Endothelial cell of umbilical vein (primary cell): ENCODE results near the gene UPP2. TPM values are rescaled to one million over a fixed set of nuclear protein-coding genes. Genes with fewer than 3 reads are reported as not detected.

Experiments used
- BruUV-seq: library from RNA; stranded (reverse); fragments of 400-500 nt; replicated peaks from 2 replicates; lab custom pipeline; 2021; lab: Mats Ljungman, UMichigan
- CTCF ChIA-PET: fragments of 300-600, 350-600 bp; sonication (Branson Sonifier 250); formaldehyde crosslinking; loops from one replicate; lab custom pipeline; 2021; ENCODE audit warnings: antibody characterized with exemption, inconsistent platforms; lab: Charles Lee
- POLR2A ChIA-PET: fragments of 300-600, 350-600 bp; sonication (Branson Sonifier 250); formaldehyde crosslinking; loops from one replicate; lab custom pipeline; 2021; ENCODE audit warnings: antibody characterized with exemption, inconsistent platforms; lab: Charles Lee
- DNase-seq: peaks from one replicate; pipeline ENCODE4 v3.0.0-alpha.2; 2011; ENCODE audit warnings: low read depth, low spot score
- FAIRE-seq: peaks from 2 replicates; lab custom pipeline; 2011; peaks lifted over from hg19 to GRCh38; lab: Jason Lieb, UNC
- H2AFZ ChIP-seq: 2 replicates; pipeline ENCODE4 v1.6.0; 2012; ENCODE audit warnings: low read depth, low read length, control low read depth, inconsistent platforms
- H3K27ac ChIP-seq: 2 replicates; pipeline ENCODE4 v1.5.1; 2011; ENCODE audit warnings: low read depth, mild to moderate bottlenecking, control low read depth, low read length, moderate library complexity; ENCODE audit not compliant: insufficient read depth
- H3K27me3 ChIP-seq, 2 experiments: 2 replicates each; pipeline versions ENCODE4 v1.6.0 to v1.6.1; 2011; ENCODE audit warnings: low read length in 2 of 2, mixed read lengths in 1 of 2; ENCODE audit not compliant: control insufficient read depth in 2 of 2, insufficient read depth in 2 of 2
- H3K36me3 ChIP-seq, 2 experiments: 2 replicates in 1 of 2; 3 replicates in 1 of 2; pipeline ENCODE4 v1.5.1; 2011; ENCODE audit warnings: low read length in 2 of 2, mild to moderate bottlenecking in 1 of 2, moderate library complexity in 1 of 2; ENCODE audit not compliant: control insufficient read depth in 2 of 2, insufficient read depth in 2 of 2; ENCODE audit errors: extremely low read depth in 1 of 2
- H3K4me1 ChIP-seq: 3 replicates; pipeline ENCODE4 v1.5.1; 2011; ENCODE audit warnings: mild to moderate bottlenecking, low read length; ENCODE audit not compliant: control insufficient read depth, insufficient read depth; ENCODE audit errors: extremely low read depth
- H3K4me2 ChIP-seq: 2 replicates; pipeline ENCODE4 v1.6.1; 2011; ENCODE audit warnings: low read length, control low read depth, mixed read lengths; ENCODE audit not compliant: insufficient read depth
- H3K4me3 ChIP-seq, 3 experiments: fragments of 200-600 bp in 1 of 3; sonication (generic), shearing (Covaris generic) in 1 of 3; replicated peaks in 1 of 3; 2 replicates each; pipeline ENCODE4 v1.5.1; 2011 to 2016; ENCODE audit warnings: control low read depth in 3 of 3, low read length in 3 of 3, mild to moderate bottlenecking in 2 of 3, inconsistent platforms in 1 of 3, low read depth in 1 of 3, moderate library complexity in 1 of 3; ENCODE audit not compliant: insufficient read depth in 1 of 3
- H3K79me2 ChIP-seq: 2 replicates; pipeline ENCODE4 v1.6.0; 2012; ENCODE audit warnings: low read length, inconsistent platforms; ENCODE audit not compliant: control insufficient read depth, insufficient read depth
- H3K9ac ChIP-seq: replicated peaks from 2 replicates; pipeline ENCODE3; 2011; ENCODE audit warnings: low read length, control low read depth; ENCODE audit not compliant: insufficient read depth; ENCODE audit errors: extremely low read depth
- H3K9me1 ChIP-seq: replicated peaks from 3 replicates; pipeline ENCODE4 v1.6.0; 2011; ENCODE audit warnings: mild to moderate bottlenecking, low read length; ENCODE audit not compliant: control insufficient read depth, insufficient read depth; ENCODE audit errors: extremely low read depth
- H3K9me3 ChIP-seq: replicated peaks from 2 replicates; pipeline ENCODE4 v1.5.1; 2012; ENCODE audit warnings: low read length, inconsistent platforms; ENCODE audit not compliant: control insufficient read depth, insufficient read depth
- H4K20me1 ChIP-seq: replicated peaks from 2 replicates; pipeline ENCODE3; 2011; ENCODE audit warnings: mild to moderate bottlenecking, low read length; ENCODE audit not compliant: control insufficient read depth, insufficient read depth; ENCODE audit errors: extremely low read depth
- GATA2 ChIP-seq: IDR thresholded peaks from 2 replicates; pipeline ENCODE4 v1.7.0; 2011; ENCODE audit warnings: low read depth, mild to moderate bottlenecking, moderate library complexity, mixed read lengths, low read length; ENCODE audit not compliant: insufficient read length, insufficient read depth
- JUN ChIP-seq: IDR thresholded peaks from 2 replicates; pipeline ENCODE4 v1.6.1; 2011; ENCODE audit warnings: borderline replicate concordance, low read depth; ENCODE audit not compliant: insufficient read length, insufficient read depth
- POLR2A ChIP-seq: IDR thresholded peaks from 2 replicates; pipeline ENCODE4 v1.6.1; 2012; ENCODE audit warnings: low read depth, mild to moderate bottlenecking, control low read depth, low read length
- dilution Hi-C: fragments of 300-500 bp; cut with MboI; formaldehyde crosslinking; loops from one replicate; pipeline ENCODE4 v1.15.0; 2019; ENCODE audit warnings: low sequenced_read_pairs; ENCODE audit not compliant: extremely low pct_ligation_motif_present
- intact Hi-C: fragments of 100-400 bp; cut with micrococcal nuclease; formaldehyde crosslinking; loops from one replicate; pipeline ENCODE4 v1.10.0; 2022
- polyA plus RNA-seq, 4 experiments: library from polyadenylated mRNA; depleted of rRNA in 3 of 4; stranded (reverse) in 3 of 4; unstranded in 1 of 4; fragments of >200 nt; gene quantifications; 2 replicates each; pipeline versions ENCODE4 v1.2.1 to v1.2.3, GENCODE V29; 2011 to 2012; ENCODE audit warnings: missing spikeins in 1 of 4
- total RNA-seq: library from RNA; stranded (reverse); gene quantifications from 2 replicates; pipeline ENCODE4 v1.2.3, GENCODE V29; 2021
- TF ChIP-seq, protein P1 (sequence below): IDR thresholded peaks from 2 replicates; pipeline ENCODE4 v1.6.1; 2011; ENCODE audit not compliant: insufficient read depth, insufficient read length
- TF ChIP-seq, protein P2 (sequence below), 2 donors: IDR thresholded peaks; 1 replicate in 1 of 2; 2 replicates in 1 of 2; pipeline ENCODE4 v1.5.1; 2011; ENCODE audit warnings: low read length in 2 of 2, mild to moderate bottlenecking in 2 of 2, moderate library complexity in 2 of 2, control low read depth in 1 of 2, inconsistent platforms in 1 of 2, low read depth in 1 of 2; ENCODE audit not compliant: insufficient read depth in 1 of 2; ENCODE audit errors: extremely low read depth in 1 of 2

The UPP2 gene
- total and polyA plus RNA-seq, 2 donors (not counting 3 experiments of a cell fraction or from before 2014, with no cell fraction given), result not detected

DNA sequence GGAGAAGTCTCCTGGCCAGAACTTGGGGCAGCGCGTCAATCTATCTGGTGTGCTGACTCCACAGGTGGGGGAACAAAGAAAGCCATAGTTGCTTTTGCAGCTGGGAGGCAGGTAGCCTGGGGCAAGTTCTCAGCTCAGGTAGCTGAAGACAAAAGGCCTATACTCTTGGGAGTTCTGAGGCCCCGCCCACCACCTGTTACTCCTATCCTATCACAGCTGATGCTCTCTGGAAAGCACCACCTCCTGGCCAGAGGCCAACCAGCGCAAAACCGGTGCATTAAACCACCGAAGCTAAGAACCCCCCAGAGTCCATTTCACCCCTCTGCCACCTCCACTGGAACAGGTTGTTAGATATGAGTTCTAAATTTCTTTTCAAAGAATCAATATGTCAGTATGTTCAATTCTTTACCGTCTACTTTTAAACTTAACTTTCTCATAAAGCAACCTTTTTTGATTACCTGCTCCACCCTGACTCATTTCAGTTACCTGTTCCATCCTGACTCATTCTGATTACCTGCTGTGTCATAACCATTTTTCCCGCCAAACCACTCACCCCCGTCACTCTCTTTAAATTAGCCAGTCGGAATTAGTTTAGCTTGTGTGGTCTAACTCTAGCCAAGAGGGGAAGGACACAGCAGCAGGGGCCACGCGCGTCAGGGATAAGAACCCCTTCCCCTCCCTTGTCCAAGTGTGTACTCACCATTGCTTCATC lies 43.4 kb downstream of the UPP2 start:
- FAIRE-seq (no peak), DNase-seq (no peak)
- Histone ChIP-seq H3K4me1 (no peaks in the 10 kb centered on the region), H2AFZ (no peak overlapping the region), H3K27me3 (peaks cover 0 to 4% of the 10 kb centered on the region in 2 experiments), H3K9ac (no peak overlapping the region), H3K36me3 (no peaks in the 10 kb centered on the region), H3K4me2 (no peak overlapping the region), H3K4me3 (no peak overlapping the region), H3K79me2 (no peaks in the 10 kb centered on the region), H3K9me3 (no peaks in the 10 kb centered on the region), H3K27ac (no peak overlapping the region), H3K9me1 (no peaks in the 10 kb centered on the region), H4K20me1 (no peaks in the 10 kb centered on the region)
- TF ChIP-seq GATA2 (no peak), JUN (no peak), POLR2A (no peak)
- TF ChIP-seq, protein P1, sequence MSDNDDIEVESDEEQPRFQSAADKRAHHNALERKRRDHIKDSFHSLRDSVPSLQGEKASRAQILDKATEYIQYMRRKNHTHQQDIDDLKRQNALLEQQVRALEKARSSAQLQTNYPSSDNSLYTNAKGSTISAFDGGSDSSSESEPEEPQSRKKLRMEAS, result no peak
- TF ChIP-seq, protein P2, sequence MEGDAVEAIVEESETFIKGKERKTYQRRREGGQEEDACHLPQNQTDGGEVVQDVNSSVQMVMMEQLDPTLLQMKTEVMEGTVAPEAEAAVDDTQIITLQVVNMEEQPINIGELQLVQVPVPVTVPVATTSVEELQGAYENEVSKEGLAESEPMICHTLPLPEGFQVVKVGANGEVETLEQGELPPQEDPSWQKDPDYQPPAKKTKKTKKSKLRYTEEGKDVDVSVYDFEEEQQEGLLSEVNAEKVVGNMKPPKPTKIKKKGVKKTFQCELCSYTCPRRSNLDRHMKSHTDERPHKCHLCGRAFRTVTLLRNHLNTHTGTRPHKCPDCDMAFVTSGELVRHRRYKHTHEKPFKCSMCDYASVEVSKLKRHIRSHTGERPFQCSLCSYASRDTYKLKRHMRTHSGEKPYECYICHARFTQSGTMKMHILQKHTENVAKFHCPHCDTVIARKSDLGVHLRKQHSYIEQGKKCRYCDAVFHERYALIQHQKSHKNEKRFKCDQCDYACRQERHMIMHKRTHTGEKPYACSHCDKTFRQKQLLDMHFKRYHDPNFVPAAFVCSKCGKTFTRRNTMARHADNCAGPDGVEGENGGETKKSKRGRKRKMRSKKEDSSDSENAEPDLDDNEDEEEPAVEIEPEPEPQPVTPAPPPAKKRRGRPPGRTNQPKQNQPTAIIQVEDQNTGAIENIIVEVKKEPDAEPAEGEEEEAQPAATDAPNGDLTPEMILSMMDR (IDR thresholded peaks at IDR 0.05; ENCODE audit: extremely low read depth in 1 of 2, insufficient read depth in 1 of 2, low read depth in 1 of 2, low read length in 2 of 2), result no peak
- intact Hi-C loops, result no loop called here
- ChIA-PET POLR2A (no interaction called here), CTCF (no interaction called here)
- BruUV-seq, result no TSS peak
- dilution Hi-C loops, result no loop called here
